Lower lobe of right lung (tissue), 2 donors: ENCODE measurements around the gene SDK1. TPM values are rescaled to one million over a fixed set of nuclear protein-coding genes. Genes with fewer than 3 reads are reported as not detected.
"Not testable (repeated sequence)": the region's sequence is repeated elsewhere in the genome, so short reads cannot be mapped to it uniquely, and the experiment has no call there.

Experiments used
- ATAC-seq, 2 donors: fragments of 200-7000 bp; cut with Tn5 transposase; one replicate each; pipeline ENCODE4 v1.9.1; 2020 to 2022; ENCODE audit warnings: mild to moderate bottlenecking in 2 of 2, moderate library complexity in 2 of 2
- DNase-seq: peaks from one replicate; pipeline ENCODE4 v3.0.0-alpha.2; 2020
- H3K27ac ChIP-seq: fragments of 200-600 bp; one replicate; pipeline ENCODE4 v1.8.0; 2022
- H3K27me3 ChIP-seq: fragments of 200-600 bp; one replicate; pipeline ENCODE4 v1.8.0; 2022; ENCODE audit warnings: low read depth
- H3K36me3 ChIP-seq: fragments of 200-600 bp; one replicate; pipeline ENCODE4 v1.8.0; 2022; ENCODE audit warnings: mild to moderate bottlenecking
- H3K4me1 ChIP-seq: fragments of 200-600 bp; one replicate; pipeline ENCODE4 v1.8.0; 2022
- H3K4me3 ChIP-seq: fragments of 200-600 bp; one replicate; pipeline ENCODE4 v1.8.0; 2022; ENCODE audit warnings: mild to moderate bottlenecking
- H3K9me3 ChIP-seq: fragments of 200-600 bp; one replicate; pipeline ENCODE4 v1.8.0; 2022
- intact Hi-C: fragments of 100-400 bp; cut with DNase I; formaldehyde crosslinking; loops from one replicate; pipeline ENCODE4 v1.11.0; 2022
- total RNA-seq: library from RNA; stranded (reverse); fragmentation: NEBNext Ultra II Directional; extraction: Animal tissue kit (Norgen Biotek cat#: 25700); gene quantifications from one replicate; pipeline ENCODE4 v1.2.1, GENCODE V29; 2021
- TF ChIP-seq, protein P1 (sequence below): fragments of 200-600 bp; IDR thresholded peaks from one replicate; pipeline ENCODE4 v1.8.0; 2022; ENCODE audit warnings: antibody characterized with exemption, mild to moderate bottlenecking
- donor health status: DM: no; HTN: yes; CAD: no; lungs with severe emphysema.

The SDK1 gene
- total RNA-seq, 1 donor from 2014 or later: 10.0 TPM

DNA sequence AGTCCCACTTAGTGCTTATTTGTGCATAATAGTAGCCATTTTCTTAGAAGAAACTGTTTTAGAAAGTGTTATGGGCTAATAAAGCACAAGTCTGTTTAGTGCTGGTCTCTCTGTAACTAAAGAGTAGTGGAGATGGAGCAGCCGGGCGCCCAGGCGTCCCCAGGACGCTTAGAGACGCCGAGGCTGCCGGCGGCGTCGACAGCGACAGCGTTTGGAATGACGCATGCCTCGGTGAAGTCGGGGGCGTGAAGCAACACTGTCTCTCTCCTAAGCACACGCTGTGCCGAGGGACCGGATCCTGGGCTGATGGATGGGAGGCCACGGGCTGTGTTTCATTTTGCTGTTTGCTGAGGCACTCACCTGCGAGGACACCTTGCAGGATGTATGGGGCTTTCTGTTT lies 792.4 kb downstream of the SDK1 start:
- TF ChIP-seq, protein P1, sequence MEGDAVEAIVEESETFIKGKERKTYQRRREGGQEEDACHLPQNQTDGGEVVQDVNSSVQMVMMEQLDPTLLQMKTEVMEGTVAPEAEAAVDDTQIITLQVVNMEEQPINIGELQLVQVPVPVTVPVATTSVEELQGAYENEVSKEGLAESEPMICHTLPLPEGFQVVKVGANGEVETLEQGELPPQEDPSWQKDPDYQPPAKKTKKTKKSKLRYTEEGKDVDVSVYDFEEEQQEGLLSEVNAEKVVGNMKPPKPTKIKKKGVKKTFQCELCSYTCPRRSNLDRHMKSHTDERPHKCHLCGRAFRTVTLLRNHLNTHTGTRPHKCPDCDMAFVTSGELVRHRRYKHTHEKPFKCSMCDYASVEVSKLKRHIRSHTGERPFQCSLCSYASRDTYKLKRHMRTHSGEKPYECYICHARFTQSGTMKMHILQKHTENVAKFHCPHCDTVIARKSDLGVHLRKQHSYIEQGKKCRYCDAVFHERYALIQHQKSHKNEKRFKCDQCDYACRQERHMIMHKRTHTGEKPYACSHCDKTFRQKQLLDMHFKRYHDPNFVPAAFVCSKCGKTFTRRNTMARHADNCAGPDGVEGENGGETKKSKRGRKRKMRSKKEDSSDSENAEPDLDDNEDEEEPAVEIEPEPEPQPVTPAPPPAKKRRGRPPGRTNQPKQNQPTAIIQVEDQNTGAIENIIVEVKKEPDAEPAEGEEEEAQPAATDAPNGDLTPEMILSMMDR: no peak
- intact Hi-C loops: no loop called here
- H3K27me3 ChIP-seq: no peaks in the 10 kb centered on the region
- no peak overlapping the region for H3K27ac ChIP-seq
- DNase-seq: no peak
- H3K4me1 ChIP-seq: no peaks in the 10 kb centered on the region
- H3K4me3 ChIP-seq: no peak overlapping the region
- peaks cover 10% of the 10 kb centered on the region for H3K9me3 ChIP-seq
- ATAC-seq: no peak
- H3K36me3 ChIP-seq: no peaks in the 10 kb centered on the region

DNA sequence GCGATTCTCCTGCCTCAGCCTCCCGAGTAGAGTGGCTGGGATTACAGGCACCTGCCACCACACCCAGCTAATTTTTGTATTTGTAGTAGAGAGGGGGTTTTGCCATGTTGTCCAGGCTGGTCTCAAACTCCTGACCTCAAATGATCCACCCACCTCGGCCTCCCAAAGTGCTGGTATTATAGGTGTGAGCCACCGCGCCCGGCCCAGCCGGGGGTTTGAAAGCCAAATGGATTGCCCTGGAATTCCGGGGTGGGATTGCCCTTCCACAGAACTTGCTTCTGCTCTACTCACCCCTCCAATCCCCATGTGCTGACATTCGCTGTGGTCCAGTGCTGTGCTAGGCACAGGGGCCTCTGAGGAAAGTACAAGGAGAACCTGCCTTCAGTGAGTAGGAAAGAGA lies 793.1 kb downstream of the SDK1 start:
- intact Hi-C loops, H3K4me3 ChIP-seq, H3K36me3 ChIP-seq, DNase-seq, ATAC-seq, H3K27ac ChIP-seq, H3K27me3 ChIP-seq, H3K4me1 ChIP-seq: not testable (repeated sequence)
- H3K9me3 ChIP-seq: peaks cover 10% of the 10 kb centered on the region

DNA sequence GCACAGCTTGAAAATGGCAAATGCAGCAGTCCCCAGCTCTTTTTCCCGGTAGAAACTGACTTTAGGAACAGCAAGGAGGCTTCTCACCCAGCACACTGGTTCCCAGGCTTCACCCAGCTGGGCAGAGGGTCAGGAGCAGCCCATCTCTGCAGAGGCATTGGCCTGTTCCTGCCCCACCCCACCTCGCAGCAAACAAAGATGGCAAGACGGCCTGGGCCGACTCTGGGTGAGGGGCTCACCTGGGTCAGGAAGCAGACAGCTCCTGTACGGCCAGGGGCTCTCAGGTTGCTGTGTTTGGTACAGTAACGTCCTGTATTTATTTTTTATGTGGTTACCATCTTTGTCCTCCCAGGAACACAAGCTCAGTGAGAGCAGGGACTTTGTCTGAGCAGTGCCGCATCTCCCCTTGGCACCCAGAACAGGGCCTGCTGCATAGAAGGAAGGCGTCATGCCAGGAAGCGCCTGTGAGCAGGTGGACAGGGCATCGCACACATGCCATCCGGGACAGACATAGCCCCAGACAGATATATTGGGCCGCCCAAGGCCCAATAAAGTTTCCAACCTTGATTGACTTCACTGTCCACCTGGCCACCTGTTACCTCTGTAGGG lies 796.1 kb downstream of the SDK1 start:
- Histone ChIP-seq H3K4me3 (no peak overlapping the region), H3K36me3 (no peaks in the 10 kb centered on the region), H3K27me3 (no peaks in the 10 kb centered on the region), H3K4me1 (no peaks in the 10 kb centered on the region), H3K9me3 (no peaks in the 10 kb centered on the region), H3K27ac (no peak overlapping the region)
- DNase-seq (no peak), ATAC-seq (no peak)
- intact Hi-C loops: no loop called here
- TF ChIP-seq, protein P1: no peak

DNA sequence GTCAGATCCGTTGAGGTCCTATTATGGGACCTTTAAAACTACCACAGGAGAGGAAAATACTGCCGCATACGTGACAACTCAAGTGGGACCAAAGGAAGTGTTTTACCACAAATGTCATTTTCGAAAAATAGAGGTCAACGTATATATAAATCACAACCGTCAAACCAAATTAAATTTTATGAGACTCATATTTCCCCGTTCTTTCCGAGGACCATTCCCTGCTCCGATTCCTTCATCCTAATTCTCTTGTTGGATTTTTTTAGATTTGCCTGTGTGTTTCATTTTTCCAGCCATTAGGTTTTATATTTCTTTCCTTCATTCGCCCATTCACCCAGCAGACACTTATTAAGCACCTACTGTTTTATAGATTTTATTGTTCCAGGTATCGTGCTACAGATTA lies 797.1 kb downstream of the SDK1 start:
- H3K36me3 ChIP-seq: no peaks in the 10 kb centered on the region
- H3K9me3 ChIP-seq: no peaks in the 10 kb centered on the region
- no peak overlapping the region for H3K4me3 ChIP-seq
- no peak for DNase-seq
- TF ChIP-seq, protein P1: no peak
- H3K4me1 ChIP-seq: no peaks in the 10 kb centered on the region
- no peak overlapping the region for H3K27ac ChIP-seq
- no peak for ATAC-seq
- H3K27me3 ChIP-seq: no peaks in the 10 kb centered on the region
- intact Hi-C loops: no loop called here

DNA sequence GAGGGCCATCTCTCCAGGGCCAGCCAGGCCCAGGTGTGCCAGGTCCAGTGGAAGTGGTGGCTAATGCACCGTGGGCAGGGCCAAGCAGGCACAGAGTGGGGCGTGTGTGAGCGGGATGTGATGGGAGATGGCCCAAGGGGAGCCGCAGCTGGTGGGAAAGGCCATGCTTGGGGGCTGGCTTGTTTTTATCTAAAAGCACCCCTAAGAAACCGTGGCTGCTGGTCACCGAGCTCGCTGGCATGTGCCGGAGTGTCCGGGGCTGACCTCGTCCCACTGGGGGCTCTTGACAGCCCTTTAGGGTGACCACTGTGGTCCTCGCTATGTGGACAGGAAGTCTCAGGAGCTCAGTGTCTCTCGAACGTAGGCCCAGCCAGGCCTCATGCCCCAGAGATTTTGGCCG lies 798.6 kb downstream of the SDK1 start:
- no peak overlapping the region for H3K4me3 ChIP-seq
- ATAC-seq: no peak
- no peaks in the 10 kb centered on the region for H3K4me1 ChIP-seq
- intact Hi-C loops: no loop called here
- no peaks in the 10 kb centered on the region for H3K27me3 ChIP-seq
- no peaks in the 10 kb centered on the region for H3K36me3 ChIP-seq
- no peak for DNase-seq
- H3K9me3 ChIP-seq: no peaks in the 10 kb centered on the region
- H3K27ac ChIP-seq: no peak overlapping the region
- TF ChIP-seq, protein P1: no peak

DNA sequence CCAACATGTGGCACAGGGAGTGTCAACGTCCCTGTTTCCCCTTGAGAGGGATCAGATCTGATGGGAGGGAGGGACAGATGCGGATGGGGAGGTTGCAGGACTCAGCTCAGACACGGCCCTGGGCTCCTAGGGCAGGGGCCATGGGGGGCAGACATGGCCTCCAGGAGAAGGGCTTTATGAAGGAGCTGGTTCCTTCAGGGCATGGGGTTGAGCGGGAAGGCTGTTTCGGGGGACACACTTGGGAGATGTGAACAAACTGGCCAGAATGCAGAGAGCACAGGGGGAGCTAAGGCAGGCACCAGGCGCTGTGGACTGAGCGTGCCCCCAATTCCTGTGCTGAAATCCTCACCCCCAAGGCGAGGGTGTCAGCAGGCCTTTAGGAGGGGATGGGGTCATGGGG lies 799.1 kb downstream of the SDK1 start:
- ATAC-seq: no peak

More for the DNA sequence above, 799.1 kb downstream of the SDK1 start:
- no peaks in the 10 kb centered on the region for H3K9me3 ChIP-seq
- intact Hi-C loops: no loop called here
- no peaks in the 10 kb centered on the region for H3K36me3 ChIP-seq
- TF ChIP-seq, protein P1: no peak
- H3K27ac ChIP-seq: no peak overlapping the region
- H3K4me3 ChIP-seq: no peak overlapping the region
- DNase-seq: no peak
- no peaks in the 10 kb centered on the region for H3K27me3 ChIP-seq
- H3K4me1 ChIP-seq: no peaks in the 10 kb centered on the region
